SU-DHL-6 (cell line): ENCODE results near the gene AFF3.

Experiments used
- EZH2phosphoT487 ChIP-seq: fragments of 200-600 bp; sonication (generic), shearing (Covaris generic); conservative IDR thresholded peaks from 2 replicates; pipeline ENCODE4 v1.6.1; 2018; ENCODE audit warnings: mild to moderate bottlenecking, antibody characterized with exemption, low read length, moderate library complexity, mixed read lengths
- TF ChIP-seq, protein P1 (sequence below): fragments of 200-600 bp; sonication (generic); IDR thresholded peaks from one replicate; pipeline ENCODE4 v1.5.1; 2017; ENCODE audit warnings: antibody characterized with exemption, mild to moderate bottlenecking, low read length, moderate library complexity; ENCODE audit not compliant: insufficient read depth, poor library complexity, severe bottlenecking

DNA sequence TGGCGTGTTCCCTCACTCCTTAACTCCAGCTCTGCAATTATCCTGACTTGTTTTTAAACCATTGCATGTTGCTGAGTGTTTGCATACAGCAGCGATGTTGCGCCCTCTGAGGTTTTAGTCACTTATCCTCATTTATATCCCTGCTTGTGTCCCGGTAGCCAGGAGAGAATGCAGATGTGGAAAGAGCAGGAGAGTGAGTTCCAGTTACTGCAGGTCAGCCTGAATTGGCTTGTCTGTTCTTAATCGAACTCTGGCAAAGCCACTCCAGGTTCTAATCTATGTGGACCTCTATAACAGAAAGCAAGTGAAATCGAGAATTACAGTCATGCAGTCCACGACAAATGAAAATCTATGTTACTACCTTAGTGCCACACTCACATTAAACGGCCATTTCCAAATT is 357.4 kb downstream of the AFF3 start:
- TF ChIP-seq, protein P1, sequence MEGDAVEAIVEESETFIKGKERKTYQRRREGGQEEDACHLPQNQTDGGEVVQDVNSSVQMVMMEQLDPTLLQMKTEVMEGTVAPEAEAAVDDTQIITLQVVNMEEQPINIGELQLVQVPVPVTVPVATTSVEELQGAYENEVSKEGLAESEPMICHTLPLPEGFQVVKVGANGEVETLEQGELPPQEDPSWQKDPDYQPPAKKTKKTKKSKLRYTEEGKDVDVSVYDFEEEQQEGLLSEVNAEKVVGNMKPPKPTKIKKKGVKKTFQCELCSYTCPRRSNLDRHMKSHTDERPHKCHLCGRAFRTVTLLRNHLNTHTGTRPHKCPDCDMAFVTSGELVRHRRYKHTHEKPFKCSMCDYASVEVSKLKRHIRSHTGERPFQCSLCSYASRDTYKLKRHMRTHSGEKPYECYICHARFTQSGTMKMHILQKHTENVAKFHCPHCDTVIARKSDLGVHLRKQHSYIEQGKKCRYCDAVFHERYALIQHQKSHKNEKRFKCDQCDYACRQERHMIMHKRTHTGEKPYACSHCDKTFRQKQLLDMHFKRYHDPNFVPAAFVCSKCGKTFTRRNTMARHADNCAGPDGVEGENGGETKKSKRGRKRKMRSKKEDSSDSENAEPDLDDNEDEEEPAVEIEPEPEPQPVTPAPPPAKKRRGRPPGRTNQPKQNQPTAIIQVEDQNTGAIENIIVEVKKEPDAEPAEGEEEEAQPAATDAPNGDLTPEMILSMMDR, result no peak
- no peak for TF ChIP-seq EZH2phosphoT487
